Esophagus muscularis mucosa (tissue), 4 donors: Measurements from ENCODE around the gene PIK3R2. TPM values are rescaled to one million over a fixed set of nuclear protein-coding genes. Genes with fewer than 3 reads are reported as not detected.
A peak's percentile ranks its signal among the peaks of the same experiment; 100 is the strongest.

Source experiments
- DNase-seq: peaks from one replicate; pipeline ENCODE4 v3.0.0-alpha.2; 2017; ENCODE audit errors: extremely low spot score
- H3K27ac ChIP-seq, 4 donors: fragments of 200-600 bp; sonication (generic); replicated peaks in 1 of 4; 1 replicate in 3 of 4; 2 replicates in 1 of 4; pipeline ENCODE4 v1.5.1; 2016 to 2019; ENCODE audit warnings: mild to moderate bottlenecking in 1 of 4
- H3K27me3 ChIP-seq, 4 donors: fragments of 200-600 bp; sonication (generic); one replicate each; pipeline versions ENCODE4 v1.5.1 to v1.6.0; 2016 to 2019
- H3K36me3 ChIP-seq, 4 donors: fragments of 200-600 bp; sonication (generic); one replicate each; pipeline ENCODE4 v1.5.1; 2016 to 2019
- H3K4me1 ChIP-seq, 4 donors: fragments of 200-600 bp; sonication (generic); one replicate each; pipeline ENCODE4 v1.5.1; 2016 to 2019
- H3K4me3 ChIP-seq, 4 donors: fragments of 200-600 bp; sonication (generic); 1 replicate in 2 of 4; 2 replicates in 2 of 4; pipeline ENCODE4 v1.5.1; 2016 to 2019; ENCODE audit warnings: mild to moderate bottlenecking in 4 of 4, moderate library complexity in 1 of 4
- H3K9me3 ChIP-seq, 4 donors: fragments of 200-600 bp; sonication (generic); 1 replicate in 3 of 4; 2 replicates in 1 of 4; pipeline ENCODE4 v1.5.1; 2016 to 2019
- EP300 ChIP-seq: sonication (generic); formaldehyde crosslinking; IDR thresholded peaks from one replicate; pipeline ENCODE4 v1.6.1; 2017; ENCODE audit warnings: antibody characterized with exemption
- POLR2A ChIP-seq: fragments of 450-650 bp; IDR thresholded peaks from one replicate; pipeline ENCODE4 v1.6.1; 2017; ENCODE audit warnings: antibody characterized with exemption, moderate library complexity, mild to moderate bottlenecking, low read depth
- POLR2AphosphoS5 ChIP-seq, 2 donors: sonication (generic); formaldehyde crosslinking; IDR thresholded peaks; one replicate each; pipeline ENCODE4 v1.6.1; 2017; ENCODE audit warnings: antibody characterized with exemption in 2 of 2
- WGBS: methylation state at CpG from one replicate; pipeline ENCODE4 v1.1.5; 2018; 5-methylcytosine and 5-hydroxymethylcytosine counted together
- intact Hi-C: fragments of 100-400 bp; cut with DNase I; formaldehyde crosslinking; loops from one replicate; pipeline ENCODE4 v1.15.1; 2023
- total RNA-seq, 4 donors: library from RNA; depleted of rRNA; stranded (reverse); fragments of >200 nt; gene quantifications; one replicate each; pipeline versions ENCODE4 v1.1.0 to v1.2.1, GENCODE V29; 2016
- TF ChIP-seq, protein P1 (sequence below), 3 experiments: fragments of 200-600 bp in 2 of 3; fragments of 450-650 bp in 1 of 3; sonication (generic) in 2 of 3; IDR thresholded peaks; one replicate each; pipeline ENCODE4 v1.5.1; 2017 to 2019; ENCODE audit warnings: antibody characterized with exemption in 3 of 3, mild to moderate bottlenecking in 2 of 3, moderate library complexity in 1 of 3

Gene PIK3R2
- total RNA-seq, 4 donors from 2014 or later: 4.2 to 32.2 (median 19.4) TPM

DNA sequence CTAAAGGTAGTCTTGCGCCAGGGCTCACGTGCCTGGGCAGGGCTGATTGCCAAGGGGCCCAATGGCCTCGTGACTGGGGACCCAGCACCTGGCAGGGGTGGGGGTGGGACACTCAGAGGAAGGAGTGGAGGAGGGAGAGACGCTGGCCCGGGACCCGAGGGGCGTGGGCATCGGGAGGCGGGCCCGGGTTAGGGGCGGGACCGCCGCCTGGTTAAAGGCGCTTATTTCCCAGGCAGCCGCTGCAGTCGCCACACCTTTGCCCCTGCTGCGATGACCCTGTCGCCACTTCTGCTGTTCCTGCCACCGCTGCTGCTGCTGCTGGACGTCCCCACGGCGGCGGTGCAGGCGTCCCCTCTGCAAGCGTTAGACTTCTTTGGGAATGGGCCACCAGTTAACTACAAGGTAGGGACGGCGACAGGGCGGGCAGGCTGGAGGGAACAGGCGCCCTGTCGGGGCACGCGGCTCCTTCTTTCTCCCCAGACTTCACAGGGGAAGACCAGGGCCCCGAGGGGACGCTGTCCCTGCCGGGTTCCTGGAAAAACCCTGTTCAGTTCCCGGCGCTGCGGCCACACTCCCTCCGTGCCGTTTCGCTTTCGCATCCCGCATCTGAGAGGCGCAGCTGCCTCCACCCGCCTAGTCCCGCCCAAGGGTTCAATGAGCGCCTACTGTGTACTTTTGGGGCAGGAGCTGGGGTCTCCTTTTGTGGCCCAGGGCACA is 20.8 kb downstream of the PIK3R2 start, which contains the start of gene IFI30:
Gene IFI30 (plus strand): TSS at position 242 of the 717 bp plus-strand sequence. CDS start 29 bp downstream, at position 271.
- Histone ChIP-seq H3K27me3 (no peaks in the 10 kb centered on the region), H3K27ac (peak within 1 kb of the TSS; percentile 29 to 72 (median 60)), H3K4me3 (peak within 1 kb of the TSS; percentile 63 to 83 (median 72)), H3K4me1 (peaks cover 15 to 34% (median 26%) of the 10 kb centered on the region in 4 donors), H3K36me3 (peaks cover 6 to 14% (median 12%) of the 10 kb centered on the region in 4 donors), H3K9me3 (no peaks in the 10 kb centered on the region)
- WGBS: 0% methylated on average over 31 of the region's 47 CpGs
- TF ChIP-seq EP300 (no peak), POLR2A (peak; percentile 31), POLR2AphosphoS5 (IDR thresholded peaks at IDR 0.05) (peak; percentile 51 to 61)
- DNase-seq: no peak
- intact Hi-C loops: no loop called here

DNA sequence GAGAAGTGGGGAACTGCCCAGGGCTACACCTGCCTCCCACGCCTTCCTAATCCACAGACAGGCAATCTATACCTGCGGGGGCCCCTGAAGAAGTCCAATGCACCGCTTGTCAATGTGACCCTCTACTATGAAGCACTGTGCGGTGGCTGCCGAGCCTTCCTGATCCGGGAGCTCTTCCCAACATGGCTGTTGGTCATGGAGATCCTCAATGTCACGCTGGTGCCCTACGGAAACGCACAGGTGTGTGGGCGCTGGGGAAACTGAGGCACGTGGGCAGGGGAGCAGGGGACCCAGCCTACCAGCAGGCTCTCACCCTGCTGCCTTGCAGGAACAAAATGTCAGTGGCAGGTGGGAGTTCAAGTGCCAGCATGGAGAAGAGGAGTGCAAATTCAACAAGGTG is 22.0 kb downstream of the PIK3R2 start:
- no peak for DNase-seq
- H3K4me1 ChIP-seq: peaks cover 15 to 34% (median 26%) of the 10 kb centered on the region in 4 donors
- H3K9me3 ChIP-seq: no peaks in the 10 kb centered on the region
- peaks cover 0 to 1% (median under 1%) of the 10 kb centered on the region in 4 donors for H3K36me3 ChIP-seq
- no peaks in the 10 kb centered on the region for H3K27me3 ChIP-seq
- intact Hi-C loops: no loop called here
- TF ChIP-seq POLR2AphosphoS5 (IDR thresholded peaks at IDR 0.05) (no peak), POLR2A (no peak), EP300 (no peak)
- TF ChIP-seq, protein P1, sequence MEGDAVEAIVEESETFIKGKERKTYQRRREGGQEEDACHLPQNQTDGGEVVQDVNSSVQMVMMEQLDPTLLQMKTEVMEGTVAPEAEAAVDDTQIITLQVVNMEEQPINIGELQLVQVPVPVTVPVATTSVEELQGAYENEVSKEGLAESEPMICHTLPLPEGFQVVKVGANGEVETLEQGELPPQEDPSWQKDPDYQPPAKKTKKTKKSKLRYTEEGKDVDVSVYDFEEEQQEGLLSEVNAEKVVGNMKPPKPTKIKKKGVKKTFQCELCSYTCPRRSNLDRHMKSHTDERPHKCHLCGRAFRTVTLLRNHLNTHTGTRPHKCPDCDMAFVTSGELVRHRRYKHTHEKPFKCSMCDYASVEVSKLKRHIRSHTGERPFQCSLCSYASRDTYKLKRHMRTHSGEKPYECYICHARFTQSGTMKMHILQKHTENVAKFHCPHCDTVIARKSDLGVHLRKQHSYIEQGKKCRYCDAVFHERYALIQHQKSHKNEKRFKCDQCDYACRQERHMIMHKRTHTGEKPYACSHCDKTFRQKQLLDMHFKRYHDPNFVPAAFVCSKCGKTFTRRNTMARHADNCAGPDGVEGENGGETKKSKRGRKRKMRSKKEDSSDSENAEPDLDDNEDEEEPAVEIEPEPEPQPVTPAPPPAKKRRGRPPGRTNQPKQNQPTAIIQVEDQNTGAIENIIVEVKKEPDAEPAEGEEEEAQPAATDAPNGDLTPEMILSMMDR (IDR thresholded peaks at IDR 0.05): no peak
- H3K4me3 ChIP-seq: peak overlapping the region; percentile 63 to 83 (median 72)
- no peak overlapping the region for H3K27ac ChIP-seq
- WGBS: 87% methylated on average over 10 of the region's 11 CpGs

DNA sequence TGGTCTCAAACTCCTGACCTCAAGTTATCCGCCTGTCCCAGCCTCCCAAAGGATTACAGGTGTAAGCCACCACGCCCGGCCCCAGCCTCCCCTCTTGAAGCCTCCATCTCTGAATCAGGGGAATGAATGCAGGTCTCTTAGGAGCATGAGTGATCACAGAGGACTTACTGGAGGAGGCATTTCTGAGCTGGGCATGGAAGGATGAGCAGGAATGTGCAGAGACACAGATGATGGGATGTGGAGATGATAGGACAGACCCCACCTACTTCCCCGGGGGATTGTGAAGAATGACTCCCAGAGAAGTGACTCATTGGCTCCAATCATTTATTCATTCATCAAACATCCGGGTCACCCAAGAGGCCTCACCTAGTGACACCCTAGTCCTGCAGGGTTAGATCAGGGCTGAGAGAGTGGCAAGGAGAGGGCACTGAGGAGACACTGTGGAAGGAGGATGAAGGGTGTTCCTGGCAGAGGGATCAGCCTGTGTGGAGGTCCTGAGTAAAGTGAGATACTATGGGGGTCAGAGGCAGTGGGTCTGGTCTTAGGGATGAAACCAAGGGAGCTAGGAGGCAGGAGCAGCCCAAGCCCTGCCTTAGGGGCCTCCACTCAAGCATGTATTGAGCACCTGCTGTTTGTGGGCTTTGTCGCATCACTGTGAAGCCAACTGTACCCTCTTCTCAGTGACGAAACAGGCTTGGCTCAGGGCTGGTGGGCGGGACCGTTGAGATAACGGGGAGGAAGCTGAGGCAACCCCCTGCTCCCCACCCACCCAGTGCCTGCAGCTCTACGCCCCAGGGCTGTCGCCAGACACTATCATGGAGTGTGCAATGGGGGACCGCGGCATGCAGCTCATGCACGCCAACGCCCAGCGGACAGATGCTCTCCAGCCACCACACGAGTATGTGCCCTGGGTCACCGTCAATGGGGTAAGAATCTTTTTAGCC is 23.7 kb downstream of the PIK3R2 start:
- DNase-seq: no peak
- TF ChIP-seq EP300 (no peak), POLR2AphosphoS5 (IDR thresholded peaks at IDR 0.05) (no peak), POLR2A (no peak)
- TF ChIP-seq, protein P1 (IDR thresholded peaks at IDR 0.05): no peak
- H3K36me3 ChIP-seq: no peaks in the 10 kb centered on the region
- no peak overlapping the region for H3K4me3 ChIP-seq
- 81% methylated on average over 8 of the region's 19 CpGs for WGBS
- peaks cover 15 to 28% (median 22%) of the 10 kb centered on the region in 4 donors for H3K4me1 ChIP-seq
- no peaks in the 10 kb centered on the region for H3K27me3 ChIP-seq
- intact Hi-C loops: no loop called here
- no peaks in the 10 kb centered on the region for H3K9me3 ChIP-seq
- no peak overlapping the region for H3K27ac ChIP-seq

DNA sequence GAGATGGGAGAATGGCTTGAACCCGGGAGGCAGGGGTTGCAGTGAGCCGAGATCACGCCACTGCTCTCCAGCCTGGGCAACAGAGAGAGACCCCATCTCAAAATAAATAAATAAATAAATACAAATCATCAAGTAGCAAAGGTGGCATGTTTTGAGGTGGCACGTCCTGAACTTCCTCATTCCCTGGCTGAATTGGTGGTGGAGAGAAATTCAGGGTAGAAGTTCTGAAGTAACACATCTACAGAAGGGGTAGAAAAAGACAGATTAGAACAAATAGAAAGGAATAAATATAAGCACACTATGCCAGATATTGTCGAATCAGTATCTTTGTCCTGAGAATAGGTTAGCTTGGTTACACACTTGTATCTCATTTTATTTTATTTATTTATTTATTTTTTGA is 27.0 kb downstream of the PIK3R2 start:
- no peaks in the 10 kb centered on the region for H3K27me3 ChIP-seq
- H3K36me3 ChIP-seq: no peaks in the 10 kb centered on the region
- TF ChIP-seq, protein P1 (IDR thresholded peaks at IDR 0.05): no peak
- TF ChIP-seq EP300: no peak
- no peak for TF ChIP-seq POLR2AphosphoS5 (IDR thresholded peaks at IDR 0.05)
- no peak for TF ChIP-seq POLR2A
- intact Hi-C loops: no loop called here
- WGBS: 88% methylated on average over 5 of the region's 5 CpGs
- H3K4me1 ChIP-seq: peaks cover 0 to 6% (median 2%) of the 10 kb centered on the region in 4 donors
- no peak overlapping the region for H3K27ac ChIP-seq
- DNase-seq: no peak
- no peak overlapping the region for H3K4me3 ChIP-seq
- H3K9me3 ChIP-seq: no peaks in the 10 kb centered on the region

DNA sequence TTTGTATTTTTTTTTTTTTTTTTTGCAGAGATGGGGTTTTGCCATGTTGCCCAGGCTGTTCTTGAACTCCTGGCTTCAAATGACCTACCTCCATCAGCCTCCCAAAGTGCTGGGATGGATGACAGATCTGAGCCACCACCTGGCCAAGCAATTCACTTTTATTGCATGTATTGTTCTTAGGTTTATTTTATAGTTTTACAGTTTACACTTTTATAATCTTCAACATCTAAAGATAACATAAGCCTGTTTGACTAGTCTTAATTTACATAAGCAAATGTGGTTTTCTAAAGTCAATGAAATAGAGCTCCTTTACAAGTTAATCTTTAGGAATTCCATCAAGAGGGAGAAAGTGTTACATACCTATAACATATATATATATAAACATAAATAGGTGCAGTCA is 30.6 kb downstream of the PIK3R2 start:
- TF ChIP-seq EP300: no peak
- no peak for DNase-seq
- Histone ChIP-seq H3K9me3 (no peaks in the 10 kb centered on the region), H3K4me3 (no peak overlapping the region), H3K27ac (no peak overlapping the region), H3K27me3 (peaks cover 0 to 11% (median 0%) of the 10 kb centered on the region in 4 donors), H3K36me3 (no peaks in the 10 kb centered on the region), H3K4me1 (no peaks in the 10 kb centered on the region)
- intact Hi-C loops: no loop called here
